Myocyte (in vitro differentiated cells): ENCODE data around the gene NTRK1. TPM values are rescaled to one million over a fixed set of nuclear protein-coding genes. Genes with fewer than 3 reads are reported as not detected.

Experiments used
- DNase-seq: peaks from one replicate; pipeline ENCODE4 v3.0.0-alpha.2; 2012; ENCODE audit warnings: low read depth
- total RNA-seq: library from RNA; depleted of rRNA; stranded (reverse); fragments of >200 nt; gene quantifications from 2 replicates; pipeline ENCODE4 v1.2.3, GENCODE V29; 2014

Gene NTRK1
- total RNA-seq, 1 donor from 2014 or later: 2.5 TPM

GRCh38 chr1:156838972-156839371, 21.7 kb upstream of the NTRK1 start:
- DNase-seq: peak; percentile 51

- no peak for DNase-seq
These were observed 21.1 kb upstream of the NTRK1 start for GRCh38 chr1:156839426-156840109.

- no peak for DNase-seq
These were observed 20.3 kb upstream of the NTRK1 start for GRCh38 chr1:156840186-156840897.

- DNase-seq: no peak
These were observed 19.8 kb upstream of the NTRK1 start for GRCh38 chr1:156840898-156841279.

- no peak for DNase-seq
These were observed 19.3 kb upstream of the NTRK1 start for GRCh38 chr1:156841295-156841855.

- no peak for DNase-seq
These were observed 17.9 kb upstream of the NTRK1 start for GRCh38 chr1:156842618-156843300.

GRCh38 chr1:156844102-156844501, 16.6 kb upstream of the NTRK1 start:
- no peak for DNase-seq

- no peak for DNase-seq
These were observed 16.0 kb upstream of the NTRK1 start for GRCh38 chr1:156844638-156845037.

GRCh38 chr1:156845055-156845952, 15.4 kb upstream of the NTRK1 start:
- DNase-seq: no peak

GRCh38 chr1:156845953-156846545, 14.6 kb upstream of the NTRK1 start:
- DNase-seq: no peak

GRCh38 chr1:156846643-156847042, 14.0 kb upstream of the NTRK1 start:
- DNase-seq: peak; percentile 52

GRCh38 chr1:156847591-156848460, 12.8 kb upstream of the NTRK1 start:
- no peak for DNase-seq

GRCh38 chr1:156848461-156849150, 12.1 kb upstream of the NTRK1 start:
- DNase-seq: peak; percentile 56

GRCh38 chr1:156849151-156849496, 11.5 kb upstream of the NTRK1 start:
- no peak for DNase-seq

GRCh38 chr1:156851779-156852417, 8.8 kb upstream of the NTRK1 start:
- DNase-seq: no peak

- peak; percentile 89 for DNase-seq
These were observed 8.2 kb upstream of the NTRK1 start for GRCh38 chr1:156852418-156852874.

GRCh38 chr1:156853761-156854160, 6.9 kb upstream of the NTRK1 start:
- DNase-seq: no peak

GRCh38 chr1:156854634-156855033, 6.0 kb upstream of the NTRK1 start:
- DNase-seq: no peak
